ENCODE data around the gene TCF12.
"Not testable (repeated sequence)": the region's sequence is repeated elsewhere in the genome, so short reads cannot be mapped to it uniquely, and the experiment has no call there.

TCF12 gene

DNA sequence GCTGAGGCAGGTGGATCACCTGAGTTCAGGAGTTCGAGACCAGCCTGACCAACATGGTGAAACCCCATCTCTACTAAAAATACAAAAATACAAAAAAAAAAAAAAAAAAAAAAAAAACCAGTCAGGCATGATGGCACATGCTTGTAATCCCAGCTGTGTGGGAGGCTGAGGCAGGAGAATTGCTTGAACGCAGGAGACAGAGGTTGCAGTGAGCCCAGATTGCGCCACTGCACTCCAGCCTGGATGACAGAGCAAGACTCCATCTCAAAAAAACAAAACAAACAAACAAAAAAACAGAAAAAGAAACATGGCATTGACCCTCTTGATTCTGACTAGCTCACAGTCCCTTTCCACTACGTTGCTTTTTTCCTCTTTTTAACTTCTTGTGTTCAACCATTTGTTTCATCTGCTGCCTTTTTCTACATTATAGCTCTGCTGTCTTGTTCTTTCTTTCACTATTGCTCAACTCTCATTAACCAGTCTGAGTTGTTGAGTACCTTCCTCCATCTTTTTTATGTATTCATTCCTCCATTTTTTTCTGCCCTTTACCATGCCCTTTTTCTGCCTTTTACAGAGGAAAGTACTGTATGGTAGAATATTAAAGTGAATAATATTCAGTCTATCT is 179.6 kb downstream of the TCF12 start:
- not testable (repeated sequence) for DNase-seq

DNA sequence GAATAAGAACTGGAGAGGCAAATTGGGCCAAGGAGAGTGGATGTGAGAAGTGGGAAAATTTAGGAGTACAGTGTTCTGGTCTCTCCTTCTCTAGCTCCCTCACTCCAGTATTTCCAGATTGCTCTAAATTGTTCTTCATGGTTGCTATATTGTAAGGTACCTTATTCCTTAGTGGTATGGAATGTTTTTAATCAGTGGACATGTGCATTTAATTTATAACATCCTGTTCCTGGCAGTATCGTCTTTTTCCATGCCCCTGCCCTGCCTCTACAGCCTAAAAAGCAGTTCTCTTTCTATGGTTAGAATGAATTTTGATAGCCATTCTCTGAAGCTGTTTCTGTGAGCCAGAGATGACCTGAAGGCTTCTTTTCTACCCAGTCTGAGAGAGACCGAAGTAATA is 180.5 kb downstream of the TCF12 start:
- no peak for DNase-seq

DNA sequence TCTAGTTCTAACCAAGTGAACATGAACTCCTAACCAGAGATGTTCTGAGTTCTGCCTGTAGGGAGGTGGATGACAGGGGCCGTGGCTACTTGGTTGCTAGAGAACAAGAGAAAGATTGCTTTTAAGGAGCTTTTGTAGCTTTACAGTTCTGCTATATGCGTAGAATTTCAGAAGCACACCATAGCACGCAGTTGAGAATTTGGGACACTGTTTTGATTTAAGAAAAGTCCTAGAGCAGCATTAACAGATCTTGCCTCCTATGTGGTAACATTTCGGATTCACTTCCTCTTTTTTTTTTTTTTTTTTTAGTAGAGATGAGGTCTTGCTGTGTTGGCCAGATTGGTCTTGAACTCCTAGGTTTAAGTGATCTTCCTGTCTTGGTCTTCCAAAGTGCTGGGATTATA is 181.7 kb downstream of the TCF12 start:
- no peak for DNase-seq

DNA sequence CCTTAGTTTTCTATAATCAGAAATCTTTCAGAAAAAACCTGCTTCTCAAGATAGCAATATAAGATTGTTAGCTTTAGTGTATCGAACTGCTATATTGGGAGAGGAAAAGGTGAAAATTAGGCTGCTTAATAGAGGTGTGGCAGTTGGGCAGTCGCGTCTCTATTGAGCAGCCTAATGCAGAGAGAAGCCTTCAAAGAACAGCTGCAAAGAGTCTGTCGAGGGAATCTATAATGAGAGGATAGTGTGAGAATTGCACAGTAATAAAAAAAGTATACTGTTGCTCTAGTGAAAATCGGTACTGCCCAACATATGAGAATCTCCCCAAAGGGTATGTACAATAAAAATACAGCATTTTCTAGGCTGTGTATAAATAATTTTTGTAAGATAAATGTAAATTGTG is 184.4 kb downstream of the TCF12 start:
- no peak for DNase-seq

DNA sequence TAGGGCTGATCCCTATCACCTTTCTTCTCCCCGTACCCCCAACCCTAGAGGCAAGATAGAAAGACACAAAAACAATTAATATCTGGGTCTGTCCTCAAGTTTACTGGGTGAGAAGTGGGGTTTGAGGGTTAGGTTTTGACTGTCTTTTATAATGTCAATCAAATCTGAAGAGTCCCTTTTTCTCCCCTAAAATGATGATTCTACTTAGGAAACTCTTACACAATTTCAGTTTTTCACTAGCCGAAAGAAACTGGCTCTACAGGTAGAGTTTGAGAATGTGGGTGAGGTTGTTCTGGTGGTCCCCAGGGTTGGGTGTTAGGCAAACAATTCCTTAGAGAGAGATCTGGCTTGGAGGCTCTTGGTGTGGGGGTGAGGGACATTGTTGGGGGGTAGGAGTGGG is 189.9 kb downstream of the TCF12 start:
- DNase-seq, result no peak

DNA sequence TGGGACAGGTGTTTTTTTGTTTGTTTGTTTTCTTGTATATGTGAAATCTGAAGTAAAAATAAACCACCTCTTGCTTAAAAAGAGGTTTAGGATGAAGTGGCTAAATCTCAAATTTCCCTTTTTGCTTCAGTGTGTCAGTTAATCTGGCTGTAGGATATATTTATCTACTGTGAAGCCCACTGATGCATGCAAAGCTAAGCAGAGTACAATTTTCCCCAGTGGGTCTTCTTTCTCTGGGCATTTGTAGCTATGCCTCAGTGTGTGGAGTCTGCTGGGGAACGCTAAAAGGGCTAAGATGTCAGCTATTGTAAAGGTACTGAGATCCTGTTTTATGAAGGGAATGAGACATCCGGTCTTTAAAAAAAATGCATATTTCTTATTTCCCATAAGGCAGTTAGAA is 190.6 kb downstream of the TCF12 start:
- DNase-seq, result no peak

DNA sequence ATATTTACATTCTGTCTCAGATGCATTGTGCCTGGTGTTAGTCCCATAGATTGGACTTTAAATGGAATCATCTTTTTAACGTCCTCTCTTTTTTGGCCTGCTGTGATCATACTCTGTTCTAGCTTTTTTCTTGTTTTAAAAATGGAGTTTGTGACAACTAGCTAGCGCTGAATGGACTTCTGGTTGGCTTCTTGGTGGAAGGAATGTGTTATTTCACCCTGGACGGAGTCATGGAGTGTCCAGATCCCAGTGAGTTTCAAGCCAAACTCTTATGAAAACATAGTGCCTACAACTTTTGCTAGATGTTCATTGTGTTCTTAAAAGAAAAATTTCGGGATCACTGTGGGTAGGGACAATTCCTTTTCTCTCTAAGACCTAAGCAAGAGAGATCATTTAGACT is 192.6 kb downstream of the TCF12 start:
- no peak for DNase-seq

DNA sequence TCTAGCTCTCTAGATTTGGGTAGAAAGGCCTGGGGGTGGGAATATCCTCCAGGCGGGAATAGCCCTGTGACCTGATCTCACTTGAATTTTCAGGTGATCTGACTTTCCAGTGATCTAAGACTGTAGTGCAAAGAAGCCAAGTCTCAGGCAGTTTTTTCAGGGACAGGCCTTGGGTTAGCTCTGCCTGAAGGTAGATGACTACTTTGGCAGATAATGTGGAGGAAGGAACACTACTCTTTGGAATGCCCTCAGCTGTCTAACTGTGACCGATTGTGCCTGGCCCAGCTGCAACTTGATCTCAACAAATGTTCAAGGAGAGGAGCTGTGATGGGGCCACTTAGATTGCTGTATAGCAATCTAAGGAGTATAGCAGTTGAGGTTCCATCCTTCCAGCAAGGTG is 193.7 kb downstream of the TCF12 start:
- no peak for DNase-seq

DNA sequence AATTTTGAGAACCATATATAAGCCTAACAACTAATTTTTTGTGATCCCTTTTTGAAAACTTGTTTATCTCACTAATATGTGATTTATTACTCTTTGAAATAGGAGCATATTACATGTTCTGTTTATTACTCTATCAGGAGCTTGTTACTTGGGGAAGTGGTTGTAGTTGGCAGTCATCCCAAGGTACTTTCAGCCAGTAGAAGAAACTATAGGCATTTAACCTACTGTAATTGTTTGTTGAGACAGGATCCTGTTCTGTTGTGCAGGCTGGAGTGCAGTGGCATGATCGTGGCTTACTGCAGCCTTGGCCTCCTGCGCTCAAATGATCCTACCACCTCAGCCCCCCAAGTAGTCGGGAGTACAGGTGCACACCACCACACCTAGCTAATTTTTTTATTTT is 195.6 kb downstream of the TCF12 start:
- no peak for DNase-seq

DNA sequence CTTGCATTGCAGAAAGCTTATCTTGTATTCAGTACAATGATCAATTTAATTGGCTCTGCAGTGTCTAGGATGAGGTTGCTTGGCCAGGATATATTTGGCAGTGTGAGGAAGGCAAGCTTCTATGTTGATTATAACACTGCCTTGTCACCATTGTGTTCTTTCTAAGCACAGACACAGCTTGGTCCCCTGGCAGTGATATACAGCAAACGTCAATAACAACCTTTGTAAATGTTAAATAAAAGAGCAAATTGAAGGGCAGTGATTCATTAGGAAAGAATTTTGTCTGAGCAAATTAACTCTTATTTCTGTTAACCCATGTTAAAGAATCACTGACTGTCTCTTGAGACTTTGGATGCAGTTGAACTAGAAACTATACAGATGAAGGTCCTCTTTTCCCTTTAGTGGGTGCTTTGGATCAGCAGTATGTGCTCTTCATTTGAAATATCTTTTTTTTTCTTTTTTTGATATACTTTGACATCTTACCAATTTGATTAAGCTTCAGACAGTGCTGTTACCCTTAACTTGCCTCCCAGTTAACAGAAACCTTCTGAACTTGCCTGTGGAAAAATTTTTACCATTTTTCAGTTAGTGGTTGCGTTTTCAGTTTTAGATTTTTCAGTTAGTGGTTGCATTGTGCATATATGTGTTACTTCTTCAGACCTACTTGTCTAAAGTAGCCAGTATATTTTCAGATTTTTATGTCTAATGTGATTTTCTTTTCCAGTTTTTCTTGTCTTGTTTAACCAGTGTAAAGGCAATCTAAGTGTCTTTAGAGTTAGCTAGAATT is 199.8 kb downstream of the TCF12 start:
- no peak for DNase-seq

DNA sequence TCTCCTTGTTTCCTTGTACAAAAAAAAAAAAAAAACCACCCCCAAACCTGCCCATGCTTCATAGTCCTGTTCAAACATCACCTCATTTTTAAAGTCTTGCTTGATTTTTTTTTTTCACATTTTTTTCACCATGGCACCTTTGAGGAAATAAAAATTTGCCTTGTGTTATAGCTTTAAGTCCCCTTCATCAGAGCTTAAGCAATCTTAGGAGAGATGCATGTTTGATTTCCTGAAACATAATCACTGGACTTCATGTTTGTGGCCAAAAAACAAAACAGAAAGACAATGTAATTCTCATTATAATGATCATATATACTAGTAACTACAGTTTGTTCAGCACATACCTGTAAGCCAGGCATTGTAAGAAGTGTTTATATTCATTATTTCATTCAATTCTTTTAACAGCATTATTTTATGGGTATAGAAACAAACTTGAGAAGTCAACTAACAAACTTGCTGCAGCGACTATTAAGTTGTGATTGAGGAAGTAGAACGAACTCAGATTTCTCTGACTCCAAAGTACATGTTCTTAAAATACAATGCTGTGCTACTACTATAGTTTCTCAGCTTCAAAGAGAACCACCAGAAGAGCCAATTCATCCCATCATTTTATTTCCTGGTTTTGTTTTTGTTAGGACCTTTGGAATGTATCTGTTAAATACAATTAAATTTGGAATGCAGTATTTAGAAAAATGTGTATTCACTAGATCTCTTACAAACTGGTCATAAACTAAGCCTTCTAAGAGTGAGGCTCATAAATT is 203.8 kb downstream of the TCF12 start:
- no peak for DNase-seq

DNA sequence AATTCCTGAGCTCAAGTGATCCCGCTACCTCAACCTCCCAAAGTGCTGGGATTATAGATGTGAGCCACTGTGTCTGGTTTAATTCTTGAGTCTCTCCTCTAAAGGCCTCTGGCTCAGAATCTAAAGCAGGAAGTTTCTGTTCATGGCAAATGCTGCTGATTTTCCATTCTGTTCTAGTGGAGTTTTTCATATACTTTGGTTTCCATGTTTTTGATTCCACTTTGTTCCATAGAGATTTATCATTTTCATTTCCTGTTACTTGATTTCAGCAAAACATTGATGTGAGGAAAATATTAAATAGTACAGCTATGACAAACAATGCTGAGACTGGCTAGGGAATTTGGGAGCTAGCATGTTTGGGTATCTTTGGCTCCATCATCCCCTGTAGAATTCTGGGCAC is 205.6 kb downstream of the TCF12 start:
- DNase-seq, result no peak

DNA sequence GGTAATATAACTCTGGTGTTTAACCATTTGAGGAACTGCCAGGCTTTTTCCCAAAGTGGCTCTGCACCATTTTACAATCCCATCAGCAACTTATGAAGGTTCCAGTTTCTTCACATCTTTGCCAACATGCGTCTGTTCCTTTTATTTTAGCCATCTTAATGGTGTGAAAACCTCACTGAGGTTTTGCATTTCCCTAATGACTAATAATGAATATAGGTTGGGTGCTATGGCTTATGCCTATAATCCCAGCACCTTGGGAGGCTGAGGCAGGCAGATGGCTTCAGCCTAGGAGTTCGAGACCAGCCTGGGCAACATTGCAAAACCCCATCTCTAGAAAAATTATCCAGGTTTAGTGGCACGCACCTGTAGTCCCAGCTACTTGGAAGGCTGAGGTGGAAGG is 210.6 kb downstream of the TCF12 start:
- DNase-seq, result no peak

DNA sequence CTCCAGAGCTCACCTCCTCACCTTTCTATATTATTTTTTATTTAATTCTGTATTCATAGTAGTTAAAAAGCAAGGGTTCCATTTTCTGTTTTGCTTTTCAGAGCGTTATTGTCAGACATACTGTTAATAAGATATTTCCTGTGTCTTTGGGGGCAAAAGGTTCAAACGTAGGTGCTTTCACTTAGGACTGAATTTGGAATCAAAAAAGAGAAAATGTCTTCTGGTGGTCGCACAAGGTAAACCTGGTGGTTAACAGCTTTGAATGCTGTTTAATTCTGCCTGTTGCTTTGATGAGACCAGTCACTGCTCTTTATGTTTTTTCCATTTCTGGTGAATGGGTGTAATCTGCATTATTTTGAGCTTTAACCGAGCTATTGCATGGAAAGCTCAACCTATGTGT is 212.5 kb downstream of the TCF12 start:
- no peak for DNase-seq

DNA sequence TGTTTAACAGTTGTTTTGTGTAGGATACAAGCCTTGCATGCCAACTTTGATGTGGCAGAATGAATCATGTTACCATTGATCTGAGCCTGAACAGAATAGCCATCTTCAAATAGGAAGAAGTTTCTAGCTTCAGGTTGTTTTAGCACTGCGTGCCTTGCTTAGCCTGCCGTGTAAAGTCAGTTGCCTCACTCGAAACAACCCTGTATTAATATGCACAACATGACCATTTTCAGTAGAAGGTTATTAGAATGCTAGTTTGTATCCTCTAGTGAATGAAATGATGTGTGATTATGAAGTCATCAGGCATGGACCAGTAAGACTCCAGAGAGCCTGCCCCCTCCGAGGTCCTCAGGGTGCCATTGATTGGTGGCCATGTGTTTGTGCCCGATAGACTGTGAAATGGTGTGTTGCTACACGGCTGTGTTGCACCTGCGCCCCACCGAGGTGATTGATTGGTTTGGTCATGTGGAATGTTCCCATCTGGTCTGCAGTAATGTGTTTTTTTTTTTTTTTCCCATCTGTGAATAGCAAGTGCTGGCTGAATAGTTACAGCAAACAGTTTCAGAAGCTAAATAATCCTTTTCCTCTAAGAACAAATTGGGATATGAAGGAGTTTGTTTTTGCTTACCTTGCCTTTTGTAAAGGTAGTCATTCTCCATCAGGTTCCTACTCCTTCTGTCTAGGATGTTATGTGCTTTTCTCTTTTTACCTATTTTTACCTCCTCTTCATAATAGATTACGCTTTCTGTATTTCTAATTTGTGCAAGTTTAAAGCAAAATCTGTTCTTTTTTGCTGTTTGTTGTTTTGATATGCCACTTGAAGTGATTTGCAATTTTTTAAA is 214.9 kb downstream of the TCF12 start:
- no peak for DNase-seq

DNA sequence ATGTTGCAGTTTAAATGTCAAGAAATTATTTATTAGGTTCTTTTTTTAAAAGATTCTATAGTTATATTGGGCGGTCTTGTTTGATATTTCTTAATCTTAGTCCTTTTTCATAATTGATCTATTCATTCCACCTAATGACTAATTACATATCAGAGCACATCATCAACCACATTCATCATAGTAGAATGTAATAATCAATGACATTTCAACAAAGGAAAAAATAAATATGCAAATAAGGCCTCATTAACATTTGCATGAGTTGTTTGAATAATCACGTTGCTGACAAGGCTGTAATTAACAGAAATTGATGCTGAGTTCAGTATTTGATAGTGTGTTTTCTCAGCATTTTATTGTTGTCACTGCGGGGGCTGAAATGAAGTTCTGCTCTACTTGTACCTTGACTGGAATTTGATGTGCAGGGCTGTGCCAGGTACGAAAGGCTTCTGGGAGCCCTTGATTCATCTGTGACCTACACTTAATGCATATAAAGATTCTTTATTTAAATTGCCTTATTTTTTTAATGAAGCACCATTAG is 215.7 kb downstream of the TCF12 start:
- no peak for DNase-seq

DNA sequence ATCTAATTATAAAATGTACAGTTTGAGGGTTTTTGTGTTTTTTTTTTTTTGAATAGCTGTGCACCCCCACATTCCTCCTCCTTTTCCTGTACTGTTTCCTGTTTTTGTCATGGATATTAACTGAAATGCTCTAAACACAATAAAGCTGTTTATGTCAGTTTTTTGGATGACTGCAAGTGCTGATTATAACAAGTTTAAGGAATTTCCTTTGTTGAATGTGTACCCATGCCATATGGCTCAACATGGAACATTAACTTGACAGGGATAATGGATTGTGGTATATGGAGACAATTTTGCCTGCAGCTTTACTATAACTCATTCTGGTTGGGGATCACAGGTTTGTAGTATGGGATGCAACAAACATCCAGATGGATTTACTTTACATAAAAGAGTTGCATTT is 216.4 kb downstream of the TCF12 start:
- DNase-seq, result no peak

DNA sequence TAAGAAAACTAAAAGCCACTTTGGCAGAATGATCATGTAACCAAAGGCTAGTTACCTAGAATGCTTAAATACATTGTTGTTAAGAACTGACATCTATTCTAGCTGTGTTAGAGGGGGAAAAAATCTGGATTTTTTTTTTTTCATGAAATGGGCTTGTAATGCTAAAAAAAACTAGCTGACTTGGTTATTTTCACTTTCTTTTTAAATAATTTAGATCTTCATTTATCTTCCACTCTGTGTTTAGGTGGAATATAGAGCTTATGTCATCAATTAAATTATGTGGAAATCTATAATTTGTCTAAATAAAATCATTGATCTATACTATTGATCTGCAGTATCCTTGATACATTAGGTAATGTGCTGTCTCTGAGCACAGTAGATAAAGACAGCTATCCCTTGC is 217.4 kb downstream of the TCF12 start:
- no peak for DNase-seq

DNA sequence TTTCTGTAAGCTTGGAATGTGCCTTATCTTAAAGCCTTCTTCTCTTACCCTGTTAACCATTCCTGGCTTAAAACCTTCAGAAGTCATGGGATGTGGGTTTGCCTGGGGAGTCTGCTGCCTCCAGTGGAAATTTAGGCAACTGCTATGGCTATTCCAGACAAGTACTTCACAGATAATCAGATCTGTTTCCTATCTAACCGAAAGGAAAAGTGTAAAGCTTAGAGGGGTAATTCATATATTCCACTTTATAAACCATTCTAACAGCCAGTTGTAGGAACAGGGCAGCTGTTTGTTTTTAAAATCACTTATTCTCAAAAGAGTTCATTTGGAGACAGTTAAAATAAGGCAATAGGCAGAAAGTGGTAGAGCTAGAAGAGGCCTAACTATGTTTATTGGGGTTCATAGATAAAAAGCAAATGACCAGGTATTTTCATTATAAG is 219.9 kb downstream of the TCF12 start:
- no peak for DNase-seq

DNA sequence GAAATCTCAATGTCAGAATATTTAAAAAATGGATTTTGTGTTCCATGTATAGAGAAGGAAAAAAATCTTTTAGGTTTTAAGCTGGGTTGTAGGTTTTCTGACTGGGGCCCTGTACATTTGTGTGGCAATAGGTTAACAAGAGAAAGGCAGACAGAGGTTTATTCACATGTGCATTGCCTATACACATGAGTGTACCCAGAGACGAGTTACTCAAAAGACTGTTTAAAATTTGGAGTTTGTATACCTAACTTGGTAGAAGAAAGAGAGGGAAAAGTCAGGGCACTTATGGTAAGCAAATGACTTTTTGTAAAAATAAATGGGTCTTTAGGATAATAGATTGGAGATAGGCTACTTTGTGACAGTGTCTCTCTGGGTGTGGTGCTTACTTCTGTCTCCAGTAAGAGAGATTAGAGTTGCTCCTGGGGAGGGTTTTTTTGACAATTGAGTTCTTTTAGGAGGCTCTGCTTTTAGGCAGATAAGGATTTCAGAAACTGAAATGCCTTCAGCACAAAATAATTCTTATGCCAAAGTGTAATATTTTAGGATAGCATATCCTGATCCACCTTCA is 225.2 kb downstream of the TCF12 start:
- DNase-seq, result no peak

DNA sequence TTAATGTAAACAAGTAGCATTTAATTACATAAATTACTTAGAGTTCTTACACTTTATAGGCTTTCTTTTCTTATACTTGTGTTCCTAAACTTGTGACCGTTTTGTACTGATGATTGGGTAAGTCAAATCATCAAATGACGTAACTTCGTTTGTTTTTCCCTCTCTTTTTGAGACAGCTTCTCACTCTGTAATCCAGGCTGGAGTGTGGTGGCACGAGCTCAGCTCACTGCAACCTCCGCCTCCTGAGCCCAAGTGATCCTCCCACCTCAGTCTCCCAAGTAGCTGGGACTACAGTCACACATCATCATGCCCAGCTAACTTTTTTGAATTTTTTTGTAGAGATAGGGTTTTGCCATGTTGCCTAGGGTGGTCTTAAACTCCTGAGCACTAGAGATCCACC is 226.0 kb downstream of the TCF12 start:
- DNase-seq, result no peak

DNA sequence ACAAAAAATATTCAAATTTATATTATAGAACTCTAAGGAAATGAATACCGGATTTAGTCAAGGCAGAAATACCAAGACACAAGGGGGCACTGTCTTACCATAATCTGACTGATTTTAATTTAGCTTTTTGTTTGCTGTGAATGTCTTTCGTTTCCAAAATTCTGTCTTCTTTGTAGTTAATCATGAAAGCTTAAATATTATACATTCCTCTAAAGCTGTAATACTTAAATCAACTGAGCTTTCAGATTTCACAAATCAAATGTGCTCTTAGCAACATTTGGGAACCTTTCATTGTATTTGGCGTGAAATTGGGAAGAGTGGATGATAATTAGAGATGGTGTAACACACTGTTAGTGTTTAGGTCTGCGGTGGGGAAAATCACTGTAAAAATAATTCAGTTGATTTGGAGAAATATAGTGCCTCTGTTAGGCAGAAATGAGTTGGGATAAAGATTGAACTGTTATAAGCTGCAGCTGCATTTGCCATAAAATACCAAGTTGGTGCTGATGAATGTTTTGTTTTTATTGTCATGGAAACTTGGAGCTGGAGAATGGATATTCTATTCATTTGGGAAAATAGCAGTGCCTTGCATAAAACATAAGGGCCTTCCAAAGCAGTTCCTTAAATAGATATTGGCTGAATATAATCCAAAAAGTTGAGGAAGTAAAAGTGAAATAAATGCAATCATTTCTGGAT is 228.2 kb downstream of the TCF12 start:
- DNase-seq, result no peak

Data from activated T-cell treated with anti-CD3 and anti-CD28 coated beads, Interleukin-2, amount 50 U/mL, for 48 hours (primary cell).